ENCODE data around the gene MACROH2A2. TPM values are rescaled to one million over a fixed set of nuclear protein-coding genes. Genes with fewer than 3 reads are reported as not detected.
A peak's percentile ranks its signal among the peaks of the same experiment; 100 is the strongest.

The MACROH2A2 gene
- total RNA-seq, 1 experiment from 2014 or later = 39.0 TPM

- DNase-seq (ENCODE audit: low read depth) = peak; percentile 19
Measured at GRCh38 chr10:70130878-70131559, 78.4 kb downstream of the MACROH2A2 start.

DNA sequence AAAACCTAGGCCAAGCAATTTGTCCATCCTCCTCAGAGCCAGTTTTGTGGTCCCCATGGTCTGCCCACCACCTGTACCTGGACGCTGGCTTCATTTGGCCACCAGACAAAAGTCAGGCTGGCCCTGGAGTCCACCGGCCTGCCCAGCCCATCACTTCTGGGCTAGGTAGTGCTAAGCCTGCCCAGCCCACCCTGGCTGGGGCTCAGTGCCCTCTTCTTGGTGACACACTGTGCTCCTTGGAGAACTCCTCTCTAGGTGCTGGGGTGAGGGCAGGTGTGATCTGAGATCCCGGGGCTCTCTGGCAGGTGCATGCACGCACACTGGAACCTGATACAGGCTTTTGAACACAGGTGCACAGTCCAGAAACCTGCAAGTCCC is 78.9 kb downstream of the MACROH2A2 start:
- DNase-seq (ENCODE audit: low read depth) = no peak

DNA sequence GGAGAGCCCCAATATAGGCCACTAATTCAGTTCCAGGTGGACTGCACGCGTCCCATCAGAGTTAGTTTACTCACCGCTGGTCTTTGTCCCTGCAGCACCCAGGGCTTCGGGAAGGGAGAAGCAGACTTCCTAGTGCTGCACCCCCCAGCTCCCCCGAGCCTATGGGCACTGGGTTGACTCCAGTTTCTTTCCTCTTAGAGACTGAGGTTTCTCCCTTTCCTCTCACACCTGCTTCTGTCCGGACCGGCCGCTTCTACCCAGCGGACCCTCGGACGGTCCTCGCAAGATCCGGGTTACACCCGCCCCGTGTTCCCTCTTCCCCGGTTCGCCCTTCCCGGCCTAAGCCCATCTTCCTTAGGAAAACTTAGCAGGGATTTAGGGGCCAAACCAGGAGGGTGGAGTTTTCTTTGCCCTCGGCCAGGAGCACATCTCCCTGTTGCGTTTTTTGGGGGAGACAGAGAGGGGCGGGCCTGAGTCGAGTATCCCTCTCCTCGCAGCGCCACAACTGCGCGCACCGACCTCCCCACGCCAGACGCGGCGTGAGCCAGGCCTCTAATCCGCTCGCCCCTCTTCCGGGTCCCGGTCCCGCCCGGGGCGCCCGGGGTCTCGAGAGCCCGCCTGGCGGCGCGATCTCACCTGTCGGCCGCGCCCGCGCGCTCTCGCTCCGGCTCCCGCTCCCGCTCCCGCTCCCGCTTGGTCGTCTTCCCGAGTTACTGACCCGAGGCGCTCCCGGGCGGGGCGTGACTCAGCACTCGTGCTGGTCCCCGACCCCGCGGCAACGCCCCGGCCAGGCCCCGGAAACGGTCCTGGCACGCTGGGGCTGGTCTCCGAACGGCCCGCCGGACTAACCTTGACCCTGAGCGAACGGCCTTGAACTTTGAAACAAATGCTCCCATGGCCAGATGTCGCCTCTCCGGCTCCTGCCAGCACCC is 79.7 kb downstream of the MACROH2A2 start, which contains the start of gene AIFM2:
TSS of gene AIFM2 (minus strand) at position 728 of the 932 bp plus-strand sequence. CDS start 8,741 bp downstream, outside the sequence.
- peak; percentile 80 for DNase-seq (ENCODE audit: low read depth)

GRCh38 chr10:70135046-70135445 is 82.4 kb downstream of the MACROH2A2 start:
- DNase-seq (ENCODE audit: low read depth) = no peak

- no peak for DNase-seq (ENCODE audit: low read depth)
Measured at GRCh38 chr10:70135684-70136083, 83.0 kb downstream of the MACROH2A2 start.

DNA sequence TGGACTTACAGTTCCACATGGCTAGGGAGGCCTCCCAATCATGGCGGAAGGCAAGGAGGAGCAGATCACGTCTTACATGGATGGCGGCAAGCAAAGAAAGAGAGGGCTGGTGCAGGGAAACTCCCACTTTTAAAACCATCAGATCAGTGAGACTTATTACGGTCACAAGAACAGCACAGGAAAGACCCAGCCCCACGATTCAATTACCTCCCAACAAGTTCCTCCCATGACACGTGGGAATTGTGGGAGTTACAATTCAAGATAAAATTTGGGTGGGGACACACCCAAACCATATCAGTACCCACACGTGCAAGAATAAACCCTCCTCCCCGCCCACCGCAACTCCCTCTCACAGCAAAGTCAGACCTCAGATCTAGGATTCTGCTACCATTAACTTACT is 84.5 kb downstream of the MACROH2A2 start:
- no peak for DNase-seq (ENCODE audit: low read depth)

GRCh38 chr10:70137927-70138883 is 85.6 kb downstream of the MACROH2A2 start:
- no peak for DNase-seq (ENCODE audit: low read depth)

DNA sequence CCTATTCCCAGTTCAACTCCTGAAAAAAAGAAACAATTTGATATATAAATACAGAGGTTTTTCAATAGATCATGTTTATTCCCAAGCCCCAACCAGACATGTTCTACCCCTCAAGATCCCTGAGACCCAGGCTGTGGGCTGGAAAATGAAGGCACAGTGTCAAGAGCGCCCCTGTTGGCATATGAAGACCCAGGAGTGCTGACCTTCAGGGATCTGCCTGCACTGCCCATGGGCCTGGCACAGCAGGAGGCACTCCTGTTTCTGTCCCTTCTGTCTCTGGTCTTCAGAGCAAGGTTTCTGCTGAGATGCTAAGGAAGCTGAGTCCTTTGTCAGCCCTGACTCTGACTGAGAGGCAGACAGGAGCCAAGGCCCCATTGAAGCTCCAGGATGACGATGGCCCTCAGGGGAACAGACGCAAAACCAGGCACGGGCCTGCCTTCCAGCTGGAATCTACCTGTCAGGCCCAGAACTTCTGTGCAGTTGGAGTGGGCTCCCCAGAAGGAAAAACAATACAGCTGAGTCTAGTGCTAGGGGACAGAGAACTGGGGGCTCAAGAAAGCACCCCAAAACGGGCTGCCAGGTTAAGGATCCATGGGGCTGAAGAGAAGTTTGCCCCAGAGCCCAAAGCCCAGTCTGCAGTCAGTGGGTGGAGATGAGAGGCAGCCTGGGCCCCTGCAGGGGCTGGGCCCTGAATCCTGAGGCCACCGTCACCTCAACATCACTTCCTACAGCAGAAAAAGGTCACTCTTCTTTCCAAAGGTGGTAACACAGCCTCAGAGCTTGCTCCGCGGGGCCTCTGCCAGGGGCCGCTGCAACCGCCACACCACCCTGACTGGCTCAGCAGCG is 86.7 kb downstream of the MACROH2A2 start:
- no peak for DNase-seq (ENCODE audit: low read depth)

DNA sequence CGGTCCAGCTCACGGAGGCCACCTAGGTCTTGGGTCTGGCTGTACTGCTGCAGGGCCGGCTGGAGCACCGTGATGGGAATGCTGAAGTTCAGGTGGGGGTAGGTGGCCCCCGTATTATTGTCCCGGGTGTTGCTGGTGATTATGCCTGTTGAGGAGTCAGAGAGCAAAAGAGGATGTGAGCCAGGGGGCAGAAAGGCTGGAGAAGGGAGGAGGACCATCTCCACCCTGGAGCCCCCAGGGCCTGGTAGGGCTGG is 87.3 kb downstream of the MACROH2A2 start:
- no peak for DNase-seq (ENCODE audit: low read depth)

DNA sequence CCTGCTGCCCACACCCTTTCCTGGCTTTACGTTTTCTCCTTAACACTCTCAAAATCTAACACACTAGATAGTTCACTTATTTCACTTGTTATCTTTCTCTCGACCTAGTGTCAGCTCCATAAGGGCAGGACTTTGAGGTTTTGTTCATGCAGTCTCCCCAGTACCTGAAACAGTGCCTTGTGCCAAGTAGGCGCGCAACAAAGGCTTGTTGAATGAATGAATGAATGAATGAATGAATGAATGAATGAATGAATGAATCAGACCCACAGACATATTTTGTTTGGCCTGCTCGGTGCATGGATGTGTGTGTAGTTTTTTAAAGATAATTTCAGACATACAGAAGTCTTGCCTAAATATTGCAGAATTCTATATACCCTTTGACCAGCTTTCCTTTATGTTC is 87.7 kb downstream of the MACROH2A2 start:
- DNase-seq (ENCODE audit: low read depth) = no peak

GRCh38 chr10:70142555-70142954 is 89.9 kb downstream of the MACROH2A2 start:
- no peak for DNase-seq (ENCODE audit: low read depth)

GRCh38 chr10:70144372-70145110 is 91.9 kb downstream of the MACROH2A2 start:
- DNase-seq (ENCODE audit: low read depth) = no peak

DNA sequence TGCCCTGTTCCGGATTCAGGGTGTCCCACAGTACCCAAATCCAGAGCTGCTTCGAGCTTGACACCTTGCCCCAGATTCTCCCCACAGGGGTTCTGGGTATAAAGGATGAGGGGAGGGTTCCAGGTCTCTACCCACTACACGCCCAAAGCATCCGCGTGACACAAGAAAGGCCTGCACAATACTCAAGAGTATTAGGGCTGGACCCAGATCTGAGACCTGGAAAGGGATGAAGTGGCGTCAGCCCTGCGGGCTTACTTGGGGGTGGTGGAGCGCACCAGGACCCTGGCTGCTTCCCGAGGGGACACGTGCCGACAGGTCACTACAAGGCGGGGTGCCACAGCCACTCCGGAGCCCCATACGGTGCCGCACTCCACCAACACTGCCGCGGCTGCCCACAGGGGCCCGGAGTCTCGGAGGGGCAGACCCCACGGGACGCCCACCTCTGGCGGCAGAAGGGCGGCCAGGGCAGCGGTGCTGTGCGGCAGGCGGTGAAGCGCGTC is 92.6 kb downstream of the MACROH2A2 start:
- no peak for DNase-seq (ENCODE audit: low read depth)

GRCh38 chr10:70145666-70146488 is 93.2 kb downstream of the MACROH2A2 start:
- peak; percentile 70 for DNase-seq (ENCODE audit: low read depth)

DNA sequence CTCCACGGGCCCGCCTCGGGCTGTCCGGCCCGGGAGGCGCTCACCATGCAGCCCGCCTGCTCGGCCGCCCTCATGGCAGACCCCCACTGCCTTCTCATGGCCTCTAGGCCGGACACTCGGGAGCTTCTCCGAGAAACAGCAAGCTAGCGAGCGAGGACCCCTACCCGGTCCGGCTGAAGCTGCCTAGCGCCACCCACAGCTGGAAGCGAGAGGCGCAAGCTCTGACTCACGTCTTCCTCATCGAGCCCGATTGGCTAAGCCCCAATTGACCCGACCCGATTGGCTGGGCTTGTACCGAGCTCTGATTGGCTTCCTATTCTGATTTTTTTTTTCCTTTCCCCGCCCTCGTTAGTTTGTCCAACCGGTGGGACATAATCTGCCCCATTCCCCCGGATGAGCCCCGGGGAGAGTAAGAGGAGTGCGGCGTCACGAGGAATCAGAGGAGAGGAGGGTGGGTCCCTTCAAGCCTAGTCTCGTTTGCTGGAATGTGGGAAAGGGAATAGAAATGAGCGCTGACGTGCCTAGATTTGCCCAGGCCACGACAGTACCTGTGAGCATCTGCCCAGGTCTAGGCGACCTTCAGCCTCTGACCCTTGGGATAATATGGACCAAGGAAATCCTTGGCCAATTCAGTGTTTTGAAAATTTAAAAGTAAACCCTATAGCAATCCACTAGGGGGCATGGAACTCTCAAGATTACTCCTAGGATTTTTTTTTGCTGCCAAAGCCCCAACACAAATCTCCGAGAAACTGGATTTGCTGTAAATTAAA is 94.0 kb downstream of the MACROH2A2 start, which contains the start of gene TYSND1:
TSS of gene TYSND1 (minus strand) at position 212 of the 770 bp plus-strand sequence. CDS start at position 98, 114 bp downstream.
- peak; percentile 98 for DNase-seq (ENCODE audit: low read depth)

DNA sequence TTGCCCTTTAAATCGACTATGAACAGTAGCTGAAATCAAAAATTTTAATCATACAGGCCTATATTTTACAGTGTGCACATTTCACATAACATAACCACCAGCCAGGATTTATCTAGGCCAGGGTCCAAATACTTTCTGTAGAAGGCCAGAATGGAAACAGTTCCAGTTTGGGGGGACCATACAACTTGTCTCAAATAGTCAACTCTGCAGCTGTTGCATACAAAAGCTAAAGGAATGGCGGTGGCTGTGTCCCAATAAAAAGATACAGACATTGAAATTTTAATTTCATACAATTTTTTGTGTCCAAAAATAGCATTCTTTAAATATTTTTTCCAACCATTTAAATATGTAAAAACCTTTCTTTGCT is 94.6 kb downstream of the MACROH2A2 start:
- DNase-seq (ENCODE audit: low read depth) = no peak

GRCh38 chr10:70148516-70148915 is 95.9 kb downstream of the MACROH2A2 start:
- DNase-seq (ENCODE audit: low read depth) = no peak

DNA sequence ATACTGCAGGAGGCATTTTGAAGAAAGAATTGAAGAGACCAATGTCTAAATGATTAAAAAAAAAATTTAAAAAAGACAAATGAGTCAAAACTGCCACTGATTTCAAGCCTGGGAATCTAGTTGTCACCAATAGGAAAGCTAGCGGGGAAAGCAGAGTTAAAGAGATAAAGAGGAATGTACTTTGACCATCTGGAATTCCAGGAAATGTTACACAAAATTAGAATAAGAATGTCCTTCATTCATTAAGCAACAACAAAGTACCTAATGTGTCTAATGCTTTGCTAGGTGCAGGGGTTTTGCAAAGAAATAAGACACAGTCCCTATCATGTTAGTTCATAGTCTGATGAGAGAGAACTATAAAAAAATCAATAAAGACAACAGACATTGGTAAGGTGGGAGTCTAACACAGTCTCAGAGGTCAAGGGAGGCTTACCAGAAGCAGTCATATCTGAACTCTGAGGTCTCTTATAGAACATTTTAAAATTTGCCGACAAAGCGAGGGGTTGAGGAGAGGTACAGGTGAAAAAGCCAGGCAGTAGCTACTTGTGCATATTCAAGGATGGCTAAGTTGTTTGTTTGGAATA is 102.7 kb downstream of the MACROH2A2 start:
- no peak for DNase-seq (ENCODE audit: low read depth)
